Stimulated activated CD8-positive, alpha-beta memory T cell treated with anti-CD3 and anti-CD28 coated beads, Interleukin-12 subunit alpha, Interleukin-12 subunit beta, amount 100 ng/mL, for 24 hours (primary cell): Measurements from ENCODE around the gene TRPC4.
"Not testable (repeated sequence)": the region's sequence is repeated elsewhere in the genome, so short reads cannot be mapped to it uniquely, and the experiment has no call there.

Source experiments
- DNase-seq: peaks from one replicate; pipeline ENCODE4 v3.0.0-alpha.2; 2020; ENCODE audit errors: extremely low read depth

TRPC4 gene

GRCh38 chr13:37833411-37833810, 36.2 kb downstream of the TRPC4 start:
- DNase-seq = no peak

- no peak for DNase-seq
Observed at GRCh38 chr13:37816276-37816675, 53.3 kb downstream of the TRPC4 start.

GRCh38 chr13:37811441-37811840, 58.1 kb downstream of the TRPC4 start:
- DNase-seq = no peak

- no peak for DNase-seq
Observed at GRCh38 chr13:37806666-37807065, 62.9 kb downstream of the TRPC4 start.

GRCh38 chr13:37797631-37798030, 71.9 kb downstream of the TRPC4 start:
- DNase-seq = no peak

GRCh38 chr13:37796795-37797194, 72.8 kb downstream of the TRPC4 start:
- DNase-seq = not testable (repeated sequence)

- DNase-seq = no peak
Observed at GRCh38 chr13:37795326-37795725, 74.2 kb downstream of the TRPC4 start.

GRCh38 chr13:37791699-37792098, 77.9 kb downstream of the TRPC4 start:
- DNase-seq = no peak

GRCh38 chr13:37788346-37788745, 81.2 kb downstream of the TRPC4 start:
- no peak for DNase-seq

- no peak for DNase-seq
Observed at GRCh38 chr13:37777676-37778075, 91.9 kb downstream of the TRPC4 start.

GRCh38 chr13:37775871-37776270, 93.7 kb downstream of the TRPC4 start:
- no peak for DNase-seq

- no peak for DNase-seq
Observed at GRCh38 chr13:37772644-37773043, 96.9 kb downstream of the TRPC4 start.

GRCh38 chr13:37769545-37769944, 100.0 kb downstream of the TRPC4 start:
- no peak for DNase-seq

GRCh38 chr13:37769078-37769477, 100.5 kb downstream of the TRPC4 start:
- no peak for DNase-seq

GRCh38 chr13:37766502-37766901, 103.1 kb downstream of the TRPC4 start:
- DNase-seq = no peak

GRCh38 chr13:37755349-37755748, 114.2 kb downstream of the TRPC4 start:
- DNase-seq = no peak

GRCh38 chr13:37753776-37754175, 115.8 kb downstream of the TRPC4 start:
- DNase-seq = no peak

GRCh38 chr13:37752146-37752545, 117.4 kb downstream of the TRPC4 start:
- no peak for DNase-seq

GRCh38 chr13:37751025-37751424, 118.5 kb downstream of the TRPC4 start:
- no peak for DNase-seq

GRCh38 chr13:37748913-37749312, 120.7 kb downstream of the TRPC4 start:
- no peak for DNase-seq

GRCh38 chr13:37747071-37747612, 122.4 kb downstream of the TRPC4 start:
- DNase-seq = no peak

- no peak for DNase-seq
Observed at GRCh38 chr13:37741536-37741935, 128.0 kb downstream of the TRPC4 start.

GRCh38 chr13:37736045-37736444, 133.5 kb downstream of the TRPC4 start:
- DNase-seq = no peak

- DNase-seq = no peak
Observed at GRCh38 chr13:37735293-37735692, 134.3 kb downstream of the TRPC4 start.
